ENCODE data around the gene SPC24. TPM values are rescaled to one million over a fixed set of nuclear protein-coding genes. Genes with fewer than 3 reads are reported as not detected.
"Not testable (repeated sequence)": the region's sequence is repeated elsewhere in the genome, so short reads cannot be mapped to it uniquely, and the experiment has no call there.

Gene SPC24
- total and polyA plus RNA-seq, 9 donors, result 0.47 to 2.7 (median 0.99) TPM; not detected in 1

DNA sequence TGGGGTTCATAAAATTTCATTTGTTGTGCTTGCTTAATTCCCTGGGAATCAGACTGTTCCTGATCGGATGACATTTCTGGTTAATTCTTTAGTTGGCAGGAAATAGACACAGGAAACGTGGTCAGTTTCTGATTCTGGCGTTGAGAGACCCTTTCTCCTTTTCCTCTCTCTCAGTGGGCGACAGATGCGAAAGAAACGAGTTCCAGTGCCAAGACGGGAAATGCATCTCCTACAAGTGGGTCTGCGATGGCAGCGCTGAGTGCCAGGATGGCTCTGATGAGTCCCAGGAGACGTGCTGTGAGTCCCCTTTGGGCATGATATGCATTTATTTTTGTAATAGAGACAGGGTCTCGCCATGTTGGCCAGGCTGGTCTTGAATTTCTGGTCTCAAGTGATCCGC is 55.5 kb downstream of the SPC24 start:
- no peak for DNase-seq
- Histone ChIP-seq H3K36me3 (no peaks in the 10 kb centered on the region), H3K27ac (no peak overlapping the region), H3K9me3 (no peaks in the 10 kb centered on the region), H3K4me3 (no peak overlapping the region), H3K4me1 (ENCODE audit: insufficient read depth) (peaks cover 10% of the 10 kb centered on the region), H3K27me3 (no peaks in the 10 kb centered on the region)
- TF ChIP-seq CTCF (IDR thresholded peaks at IDR 0.05) (no peak), EP300 (IDR thresholded peaks at IDR 0.05) (no peak), POLR2A (IDR thresholded peaks at IDR 0.05) (no peak)
- intact Hi-C loops (cut with DNase I), result loop anchor here in 1 of 4 donors (10.0 kb wide), 1 partner anchor 165 kb away; no protein-coding TSS in a partner anchor
- WGBS, 3 donors, result 79 to 90% (median 80%) methylated on average over 12 of the region's 12 CpGs

DNA sequence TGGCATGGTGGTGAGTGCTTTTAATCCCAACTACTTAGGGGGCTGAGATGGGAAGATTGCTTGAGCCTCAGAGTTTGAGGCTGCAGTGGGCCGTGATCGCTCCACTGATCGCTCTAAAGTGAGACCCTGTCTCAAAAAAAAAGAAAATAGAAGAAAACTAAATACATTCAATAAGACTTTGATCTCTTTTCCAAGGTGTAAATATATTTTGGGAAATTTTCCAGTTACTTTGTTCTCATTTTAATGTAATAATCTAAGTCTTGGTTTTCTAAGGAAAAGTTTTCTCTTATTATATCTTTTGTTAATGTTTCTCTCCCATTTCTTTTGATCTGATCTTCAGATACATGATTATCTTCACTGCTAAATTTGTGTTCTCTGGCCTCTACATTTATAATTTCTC is 56.7 kb downstream of the SPC24 start:
- no peak for DNase-seq
- no peak overlapping the region for H3K27ac ChIP-seq
- no peak for TF ChIP-seq CTCF (IDR thresholded peaks at IDR 0.05)
- TF ChIP-seq EP300 (IDR thresholded peaks at IDR 0.05), result no peak
- no peak for TF ChIP-seq POLR2A (IDR thresholded peaks at IDR 0.05)
- 80 to 99% (median 97%) methylated on average over 3 of the region's 3 CpGs for WGBS, 3 donors
- intact Hi-C loops (cut with DNase I), result no loop called here
- no peak overlapping the region for H3K4me3 ChIP-seq
- peaks cover 11% of the 10 kb centered on the region for H3K4me1 ChIP-seq (ENCODE audit: insufficient read depth)
- H3K9me3 ChIP-seq, result no peaks in the 10 kb centered on the region
- no peaks in the 10 kb centered on the region for H3K36me3 ChIP-seq
- H3K27me3 ChIP-seq, result no peaks in the 10 kb centered on the region

- H3K9me3 ChIP-seq, result no peaks in the 10 kb centered on the region
- H3K27ac ChIP-seq, result no peak overlapping the region
- H3K27me3 ChIP-seq, result no peaks in the 10 kb centered on the region
- H3K4me1 ChIP-seq (ENCODE audit: insufficient read depth), result peaks cover 11% of the 10 kb centered on the region
- no peaks in the 10 kb centered on the region for H3K36me3 ChIP-seq
- 96 to 100% (median 98%) methylated on average over 2 of the region's 2 CpGs for WGBS, 3 donors
- intact Hi-C loops (cut with DNase I), result no loop called here
- TF ChIP-seq POLR2A (IDR thresholded peaks at IDR 0.05) (no peak), CTCF (IDR thresholded peaks at IDR 0.05) (no peak)
- no peak overlapping the region for H3K4me3 ChIP-seq
- DNase-seq, result no peak
These were observed 57.3 kb downstream of the SPC24 start for GRCh38 chr19:11098327-11098726.

DNA sequence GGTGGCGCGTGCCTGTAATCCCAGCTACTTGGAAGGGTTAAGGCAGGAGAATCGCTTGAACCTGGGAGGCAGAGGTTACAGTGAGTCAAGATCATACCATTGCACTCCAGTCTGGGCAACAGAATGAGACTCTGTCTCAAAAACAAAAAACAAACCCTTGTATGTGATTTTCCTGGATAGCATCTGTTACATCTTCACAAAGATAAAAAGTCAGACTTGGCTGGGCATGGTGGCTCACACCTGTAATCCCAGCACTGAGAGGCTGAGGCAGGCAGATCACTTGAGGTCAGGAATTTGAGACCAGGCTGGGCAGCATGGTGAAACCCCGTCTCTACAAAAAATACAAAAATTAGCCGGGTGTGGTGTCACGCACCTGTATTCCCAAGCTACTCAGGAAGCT is 58.2 kb downstream of the SPC24 start:
- H3K9me3 ChIP-seq; H3K27ac ChIP-seq; DNase-seq; H3K4me3 ChIP-seq; H3K36me3 ChIP-seq; H3K27me3 ChIP-seq; intact Hi-C loops (cut with DNase I): not testable (repeated sequence)
- 86 to 93% (median 91%) methylated on average over 6 of the region's 6 CpGs for WGBS, 3 donors
- H3K4me1 ChIP-seq (ENCODE audit: insufficient read depth), result peaks cover 15% of the 10 kb centered on the region

DNA sequence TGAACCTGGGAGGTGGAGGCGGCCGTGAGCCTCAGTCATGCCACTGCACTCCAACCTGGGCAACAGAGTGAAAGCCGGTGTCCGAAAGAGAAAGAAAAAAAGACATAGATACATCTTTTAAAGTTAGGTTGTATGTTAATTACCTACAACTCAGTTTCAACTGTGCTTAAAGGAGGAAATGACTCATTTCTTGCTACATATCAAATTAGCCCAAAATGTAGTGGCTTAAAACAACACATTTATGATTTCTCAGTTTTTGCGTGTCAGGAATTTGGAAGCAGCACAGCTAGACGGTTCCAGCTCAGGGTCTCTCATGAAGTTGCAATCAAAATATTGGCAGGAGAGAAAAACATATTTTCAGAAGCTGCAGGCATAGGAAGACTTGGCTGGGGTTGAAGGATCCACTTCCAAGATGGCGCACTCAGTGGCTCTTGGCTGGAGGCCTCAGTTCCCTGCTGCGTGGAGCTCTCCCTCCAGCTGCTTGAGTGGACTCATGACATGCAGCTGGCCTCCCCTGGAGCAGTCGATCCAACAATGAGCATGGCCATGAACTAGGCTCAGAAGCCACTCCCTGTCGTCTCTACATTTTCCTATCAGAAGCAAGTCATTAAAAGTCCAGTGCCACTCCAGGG is 59.3 kb downstream of the SPC24 start:
- DNase-seq, result peak in 3 of 5 donors; percentile 49 to 68 (median 62)
- H3K4me3 ChIP-seq, result no peak overlapping the region
- peak; percentile 16 for TF ChIP-seq POLR2A (IDR thresholded peaks at IDR 0.05)
- no peak for TF ChIP-seq EP300 (IDR thresholded peaks at IDR 0.05)
- H3K27me3 ChIP-seq, result no peaks in the 10 kb centered on the region
- H3K9me3 ChIP-seq, result no peaks in the 10 kb centered on the region
- 38 to 46% (median 42%) methylated on average over 10 of the region's 10 CpGs for WGBS, 3 donors
- intact Hi-C loops (cut with DNase I), result no loop called here
- H3K4me1 ChIP-seq (ENCODE audit: insufficient read depth), result peaks cover 16% of the 10 kb centered on the region
- no peaks in the 10 kb centered on the region for H3K36me3 ChIP-seq
- H3K27ac ChIP-seq, result peak overlapping the region in 1 of 2 donors; percentile 2

Small RNA genes within 50 kb of the gene (microRNA-seq; reads per million reads assigned to microRNA genes)
- 0 to 0.38 (median 0.18) reads per million in 3 donors for gene MIR6886

Other genes with a start within 250 kb of the SPC24 start
- 10 to 100 TPM; 31.6 to 66.4 (median 47.0) TPM for gene YIPF2, start 227.1 kb downstream of the SPC24 start, total RNA-seq
- gene YIPF2, start 227.1 kb downstream of the SPC24 start, polyA plus RNA-seq, result 10 to 100 TPM; 10.3 to 42.9 TPM
- 10 to 100 TPM; 14.7 to 22.4 (median 20.0) TPM for gene TIMM29, start 227.0 kb downstream of the SPC24 start, total RNA-seq
- 10 to 100 TPM; 13.8 to 15.1 TPM for gene TIMM29, start 227.0 kb downstream of the SPC24 start, polyA plus RNA-seq
- 10 to 100 TPM; 32.7 to 96.7 (median 68.5) TPM for gene SMARCA4, start 194.8 kb downstream of the SPC24 start, total RNA-seq
- gene SMARCA4, start 194.8 kb downstream of the SPC24 start, polyA plus RNA-seq, result 10 to 100 TPM; 32.1 to 45.4 TPM
- gene LDLR, start 66.3 kb downstream of the SPC24 start, total RNA-seq, result 100 to 1,000 TPM in 5 of 7 donors, 10 to 100 TPM in 2; 54.2 to 436 (median 141) TPM
- gene LDLR, start 66.3 kb downstream of the SPC24 start, polyA plus RNA-seq, result 100 to 1,000 TPM in 1 of 2 donors, 10 to 100 TPM in 1; 31.1 to 205 TPM
- gene KANK2, start 41.8 kb upstream of the SPC24 start, total RNA-seq, result 100 to 1,000 TPM; 238 to 642 (median 479) TPM
- 100 to 1,000 TPM; 289 to 433 TPM for gene KANK2, start 41.8 kb upstream of the SPC24 start, polyA plus RNA-seq
- gene ANGPTL8, start 83.8 kb upstream of the SPC24 start, total RNA-seq, result under 1 TPM in 3 of 7 donors, not detected in 4; 0.50 to 0.93 (median 0.51) TPM
- gene ANGPTL8, start 83.8 kb upstream of the SPC24 start, polyA plus RNA-seq, result under 1 TPM in 1 of 2 donors, not detected in 1; 0.86 TPM
- gene DOCK6, start 106.7 kb upstream of the SPC24 start, total RNA-seq, result 10 to 100 TPM; 17.2 to 60.0 (median 38.0) TPM
- 10 to 100 TPM; 12.8 to 18.0 TPM for gene DOCK6, start 106.7 kb upstream of the SPC24 start, polyA plus RNA-seq
- not detected for gene TSPAN16, start 140.4 kb upstream of the SPC24 start, total RNA-seq
- gene TSPAN16, start 140.4 kb upstream of the SPC24 start, polyA plus RNA-seq, result not detected
- gene RAB3D, start 183.9 kb upstream of the SPC24 start, total RNA-seq, result 10 to 100 TPM in 5 of 7 donors, 1 to 10 TPM in 2; 6.8 to 27.2 (median 17.3) TPM
- gene RAB3D, start 183.9 kb upstream of the SPC24 start, polyA plus RNA-seq, result 1 to 10 TPM; 4.7 to 9.1 TPM
- 100 to 1,000 TPM in 2 of 7 donors, 10 to 100 TPM in 5; 64.0 to 296 (median 80.5) TPM for gene TMEM205, start 190.5 kb upstream of the SPC24 start, total RNA-seq
- 10 to 100 TPM; 71.4 to 99.5 TPM for gene TMEM205, start 190.5 kb upstream of the SPC24 start, polyA plus RNA-seq
- 10 to 100 TPM; 21.0 to 38.6 (median 30.2) TPM for gene CCDC159, start 190.7 kb upstream of the SPC24 start, total RNA-seq
- 10 to 100 TPM; 31.9 to 41.9 TPM for gene CCDC159, start 190.7 kb upstream of the SPC24 start, polyA plus RNA-seq
- 10 to 100 TPM; 12.3 to 42.5 (median 31.5) TPM for gene PLPPR2, start 199.7 kb upstream of the SPC24 start, total RNA-seq
- 10 to 100 TPM; 11.6 to 23.2 TPM for gene PLPPR2, start 199.7 kb upstream of the SPC24 start, polyA plus RNA-seq
- gene SWSAP1, start 218.9 kb upstream of the SPC24 start, total RNA-seq, result 1 to 10 TPM in 6 of 7 donors, under 1 TPM in 1; 0.60 to 3.3 (median 2.5) TPM
- gene SWSAP1, start 218.9 kb upstream of the SPC24 start, polyA plus RNA-seq, result 1 to 10 TPM; 1.4 to 2.4 TPM
- gene EPOR, start 228.5 kb upstream of the SPC24 start, total RNA-seq, result 10 to 100 TPM in 1 of 7 donors, 1 to 10 TPM in 6; 2.5 to 19.9 (median 4.8) TPM
- gene EPOR, start 228.5 kb upstream of the SPC24 start, polyA plus RNA-seq, result 1 to 10 TPM; 3.7 to 5.0 TPM